H1 (cell line): ENCODE measurements around the gene FSTL4. TPM values are rescaled to one million over a fixed set of nuclear protein-coding genes. Genes with fewer than 3 reads are reported as not detected.

Experiments
- CTCF ChIA-PET: fragments of 300-600 bp; sonication (Branson Sonifier 250); formaldehyde crosslinking; loops from one replicate; lab custom pipeline; 2021; ENCODE audit not compliant: partially characterized antibody; lab: Charles Lee
- POLR2A ChIA-PET: fragments of 300-600 bp; sonication (Branson Sonifier 250); formaldehyde crosslinking; loops from one replicate; lab custom pipeline; 2021; ENCODE audit warnings: inconsistent platforms; ENCODE audit not compliant: partially characterized antibody; lab: Charles Lee
- DNase-seq, 2 experiments: peaks; one replicate each; pipeline versions ENCODE4 v3.0.0 to v3.0.0-alpha.2; 2010 to 2022; ENCODE audit warnings: low spot score in 2 of 2, low read depth in 1 of 2, mixed read lengths in 1 of 2
- FAIRE-seq: peaks from 2 replicates; lab custom pipeline; 2011; peaks lifted over from hg19 to GRCh38; lab: Jason Lieb, UNC
- H2AFZ ChIP-seq: 2 replicates; pipeline ENCODE4 v1.8.1; 2012; ENCODE audit warnings: low read length, inconsistent platforms
- H2AK5ac ChIP-seq: 2 replicates; pipeline ENCODE4 v1.6.1; 2013; ENCODE audit warnings: low read depth, low read length
- H2BK120ac ChIP-seq: replicated peaks from 2 replicates; pipeline ENCODE3; 2013; ENCODE audit warnings: low read depth, low read length, inconsistent platforms
- H2BK12ac ChIP-seq: 2 replicates; pipeline ENCODE4 v1.6.1; 2013; ENCODE audit warnings: low read depth, low read length
- H2BK15ac ChIP-seq: 2 replicates; pipeline ENCODE4 v1.6.1; 2013; ENCODE audit warnings: low read length
- H2BK20ac ChIP-seq: 2 replicates; pipeline ENCODE4 v1.6.1; 2013; ENCODE audit warnings: low read length
- H2BK5ac ChIP-seq: 2 replicates; pipeline ENCODE4 v1.6.1; 2013; ENCODE audit warnings: low read depth, low read length
- H3K14ac ChIP-seq: 2 replicates; pipeline ENCODE4 v1.6.1; 2013; ENCODE audit warnings: inconsistent platforms; ENCODE audit not compliant: insufficient read length
- H3K18ac ChIP-seq: 2 replicates; pipeline ENCODE4 v1.6.1; 2013; ENCODE audit warnings: low read length; ENCODE audit errors: extremely low read depth
- H3K23ac ChIP-seq: 2 replicates; pipeline ENCODE4 v1.6.1; 2013; ENCODE audit warnings: inconsistent platforms; ENCODE audit not compliant: insufficient read length
- H3K23me2 ChIP-seq: 2 replicates; pipeline ENCODE4 v1.6.1; 2013; ENCODE audit warnings: low read depth, low read length
- H3K27ac ChIP-seq: 2 replicates; pipeline ENCODE4 v1.6.1; 2011; ENCODE audit warnings: low read depth, low read length, inconsistent platforms
- H3K27me3 ChIP-seq, 4 experiments: replicated peaks in 1 of 4; 1 replicate in 1 of 4; 2 replicates in 3 of 4; pipeline versions ENCODE4 v1.6.1 to v1.8.1; 2011 to 2013; ENCODE audit warnings: low read length in 3 of 4, mild to moderate bottlenecking in 3 of 4, inconsistent platforms in 2 of 4, mixed read lengths in 2 of 4, moderate library complexity in 1 of 4; ENCODE audit not compliant: control insufficient read depth in 3 of 4, insufficient read depth in 3 of 4; ENCODE audit errors: extremely low read depth in 1 of 4
- H3K36me3 ChIP-seq, 4 experiments: 2 replicates each; pipeline versions ENCODE4 v1.6.1 to v1.8.1; 2011 to 2013; ENCODE audit warnings: mild to moderate bottlenecking in 4 of 4, low read length in 3 of 4, moderate library complexity in 2 of 4, control low read depth in 1 of 4, inconsistent platforms in 1 of 4; ENCODE audit not compliant: insufficient read depth in 4 of 4, control insufficient read depth in 2 of 4
- H3K4ac ChIP-seq: replicated peaks from 2 replicates; pipeline ENCODE3; 2013; ENCODE audit warnings: low read length, low read depth, mixed read lengths, inconsistent platforms; ENCODE audit not compliant: insufficient read length
- H3K4me1 ChIP-seq, 4 experiments: replicated peaks in 1 of 4; 1 replicate in 1 of 4; 2 replicates in 3 of 4; pipeline versions ENCODE4 v1.6.1 to v1.8.1; 2011 to 2013; ENCODE audit warnings: low read length in 3 of 4, inconsistent platforms in 2 of 4, mixed read lengths in 1 of 4; ENCODE audit not compliant: insufficient read depth in 4 of 4, control insufficient read depth in 3 of 4
- H3K4me2 ChIP-seq, 2 experiments: 2 replicates each; pipeline versions ENCODE4 v1.6.1 to v1.8.1; 2011 to 2013; ENCODE audit warnings: low read depth in 2 of 2, low read length in 2 of 2, control low read depth in 1 of 2, inconsistent platforms in 1 of 2, mild to moderate bottlenecking in 1 of 2; ENCODE audit not compliant: insufficient read depth in 1 of 2
- H3K4me3 ChIP-seq, 4 experiments: fragments of 200-600, 300-600 bp in 1 of 4; sonication (generic), shearing (Covaris generic), sonication (Bioruptor Twin) in 1 of 4; 2 replicates each; pipeline versions ENCODE4 v1.5.1 to v1.8.1; 2011 to 2016; ENCODE audit warnings: low read length in 4 of 4, low read depth in 3 of 4, control low read depth in 2 of 4, inconsistent platforms in 2 of 4, mild to moderate bottlenecking in 2 of 4, mixed read lengths in 1 of 4, moderate library complexity in 1 of 4; ENCODE audit not compliant: insufficient read depth in 2 of 4; ENCODE audit errors: extremely low read depth in 1 of 4
- H3K56ac ChIP-seq: replicated peaks from 2 replicates; pipeline ENCODE3; 2013; ENCODE audit warnings: low read depth, mild to moderate bottlenecking, mixed read lengths, low read length, inconsistent platforms; ENCODE audit not compliant: insufficient read length
- H3K79me1 ChIP-seq: 2 replicates; pipeline ENCODE4 v1.6.1; 2013; ENCODE audit warnings: low read depth, low read length, control low read depth
- H3K79me2 ChIP-seq, 2 experiments: 2 replicates each; pipeline versions ENCODE4 v1.6.1 to v1.8.1; 2012 to 2013; ENCODE audit warnings: low read length in 2 of 2, mild to moderate bottlenecking in 2 of 2, inconsistent platforms in 1 of 2; ENCODE audit not compliant: insufficient read depth in 2 of 2, control insufficient read depth in 1 of 2
- H3K9ac ChIP-seq, 4 experiments: replicated peaks in 1 of 4; 1 replicate in 1 of 4; 2 replicates in 3 of 4; pipeline versions ENCODE4 v1.6.1 to v1.8.1; 2011 to 2013; ENCODE audit warnings: low read depth in 3 of 4, low read length in 3 of 4, control low read depth in 2 of 4, mild to moderate bottlenecking in 2 of 4, moderate library complexity in 2 of 4, inconsistent platforms in 1 of 4; ENCODE audit errors: extremely low read depth in 1 of 4
- H3K9me3 ChIP-seq, 2 experiments: 2 replicates each; pipeline versions ENCODE4 v1.6.1 to v1.8.1; 2012 to 2013; ENCODE audit warnings: mild to moderate bottlenecking in 2 of 2, moderate library complexity in 2 of 2, control low read depth in 1 of 2, inconsistent platforms in 1 of 2, low read depth in 1 of 2, low read length in 1 of 2, mixed read lengths in 1 of 2; ENCODE audit not compliant: insufficient read depth in 2 of 2
- H4K20me1 ChIP-seq, 2 experiments: replicated peaks in 1 of 2; 2 replicates each; pipeline versions ENCODE3 to v1.8.1; 2011 to 2013; ENCODE audit warnings: inconsistent platforms in 2 of 2, low read length in 2 of 2, mild to moderate bottlenecking in 1 of 2; ENCODE audit not compliant: insufficient read depth in 2 of 2, control insufficient read depth in 1 of 2
- H4K5ac ChIP-seq: 2 replicates; pipeline ENCODE4 v1.6.1; 2013; ENCODE audit warnings: low read length, low read depth, mixed read lengths, inconsistent platforms; ENCODE audit not compliant: insufficient read length
- H4K8ac ChIP-seq: 2 replicates; pipeline ENCODE4 v1.8.0; 2013; ENCODE audit warnings: mild to moderate bottlenecking, moderate library complexity, low read length, inconsistent platforms; ENCODE audit not compliant: insufficient read depth; ENCODE audit errors: extremely low read depth
- H4K91ac ChIP-seq: replicated peaks from 2 replicates; pipeline ENCODE3; 2013; ENCODE audit warnings: low read length, mixed read lengths, inconsistent platforms; ENCODE audit not compliant: insufficient read length
- CHD1 ChIP-seq: IDR thresholded peaks from 2 replicates; pipeline ENCODE4 v1.6.1; 2012; ENCODE audit warnings: low read depth, low read length, improper control_type of control experiment
- CHD2 ChIP-seq: IDR thresholded peaks from 2 replicates; pipeline ENCODE4 v1.6.1; 2012; ENCODE audit warnings: low read length, improper control_type of control experiment
- KDM1A ChIP-seq: fragments of 200-600, 300-600 bp; sonication (generic); IDR thresholded peaks from 2 replicates; pipeline ENCODE4 v1.7.1; 2016; ENCODE audit warnings: mild to moderate bottlenecking, low read length, borderline replicate concordance
- PHF8 ChIP-seq: fragments of 200-600 bp; sonication (generic); conservative IDR thresholded peaks from 2 replicates; pipeline ENCODE4 v1.7.1; 2012; ENCODE audit warnings: low read depth, mild to moderate bottlenecking, inconsistent platforms, low read length, moderate library complexity
- POU5F1 ChIP-seq: IDR thresholded peaks from 2 replicates; pipeline ENCODE4 v1.6.1; 2011; ENCODE audit warnings: low read depth, mild to moderate bottlenecking, low read length, moderate library complexity
- SIN3A ChIP-seq, 2 experiments: IDR thresholded peaks in 1 of 2; conservative IDR thresholded peaks in 1 of 2; 2 replicates each; pipeline ENCODE4 v1.6.1; 2011 to 2012; ENCODE audit warnings: low read length in 2 of 2, improper control_type of control experiment in 1 of 2, low read depth in 1 of 2, mild to moderate bottlenecking in 1 of 2
- SIX5 ChIP-seq: IDR thresholded peaks from 2 replicates; pipeline ENCODE4 v1.6.1; 2011; ENCODE audit warnings: mild to moderate bottlenecking, low read depth, low read length
- SP2 ChIP-seq: IDR thresholded peaks from 2 replicates; pipeline ENCODE4 v1.6.1; 2012; ENCODE audit warnings: mild to moderate bottlenecking, low read length, inconsistent platforms
- TAF7 ChIP-seq: optimal IDR thresholded peaks from 2 replicates; pipeline ENCODE3; 2011; ENCODE audit warnings: low read depth, mild to moderate bottlenecking, inconsistent platforms, low read length, moderate library complexity, borderline replicate concordance
- YY1 ChIP-seq: IDR thresholded peaks from 2 replicates; pipeline ENCODE4 v1.6.1; 2011; ENCODE audit warnings: low read depth, mild to moderate bottlenecking, low read length
- WGBS, 2 experiments: shearing (Covaris generic) in 1 of 2; methylation state at CpG; one replicate each; pipeline versions ENCODE4 v1.1.6 to v1.1.7; 2013 to 2015; ENCODE audit warnings: low lambda C conversion rate in 2 of 2, mixed read lengths in 2 of 2, inconsistent platforms in 1 of 2, low coverage in 1 of 2, missing lambda C conversion rate in 1 of 2; ENCODE audit not compliant: insufficient replicate concordance in 2 of 2, insufficient coverage in 1 of 2, insufficient read length in 1 of 2; ENCODE audit errors: extremely low coverage in 1 of 2, missing lambda C conversion rate in 1 of 2; 5-methylcytosine and 5-hydroxymethylcytosine counted together
- polyA plus RNA-seq, 7 experiments: library from polyadenylated mRNA; depleted of rRNA in 3 of 7; stranded (reverse) in 5 of 7; unstranded in 2 of 7; fragments of >200 nt in 5 of 7; fragments of 200-250 nt in 2 of 7; gene quantifications; 1 replicate in 5 of 7; 2 replicates in 1 of 7; 4 replicates in 1 of 7; pipeline versions ENCODE4 v1.2.1 to v1.2.3, GENCODE V29; 2011 to 2013; ENCODE audit warnings: missing spikeins in 2 of 7, mixed read lengths in 2 of 7
- total RNA-seq: library from RNA; stranded (reverse); fragmentation: NEBNext Ultra II Directional; extraction: Animal tissue kit (Norgen Biotek cat#: 25700); gene quantifications from 2 replicates; pipeline ENCODE4 v1.2.1, GENCODE V29; 2021
- TF ChIP-seq, protein P1 (sequence below): IDR thresholded peaks from 2 replicates; pipeline ENCODE4 v1.6.1; 2011; ENCODE audit warnings: low read depth, mild to moderate bottlenecking, low read length; ENCODE audit not compliant: insufficient read depth

Gene FSTL4
- total and polyA plus RNA-seq, 2 of the 8 experiments (the other 6 are each of a cell fraction or from before 2014, with no cell fraction given), result 3.1 to 4.1 TPM

DNA sequence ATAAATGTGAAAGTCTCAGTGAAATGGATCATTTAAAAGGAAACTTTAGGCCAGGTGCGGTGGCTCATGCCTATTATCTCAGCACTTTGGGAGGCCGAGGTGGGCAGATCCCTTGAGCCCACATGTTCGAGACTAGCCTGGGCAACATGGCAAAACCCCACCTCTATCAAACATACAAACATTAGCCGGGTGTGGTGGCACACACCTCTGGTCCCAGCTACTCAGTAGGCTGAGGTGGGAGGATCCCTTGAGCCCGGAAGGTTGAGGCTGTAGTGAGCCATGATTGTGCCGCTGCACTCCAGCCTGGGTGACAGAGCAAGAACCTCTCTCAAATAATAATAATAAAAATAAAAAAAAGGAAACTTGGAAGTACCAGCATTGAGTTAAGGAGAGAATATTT is 384.4 kb downstream of the FSTL4 start:
- no peak overlapping the region for H2BK5ac ChIP-seq
- no peak overlapping the region for H3K14ac ChIP-seq
- 89% methylated on average over 6 of the region's 6 CpGs; no CpG with 5 or more reads in 1 of the 2 experiments for WGBS, 2 experiments
- ChIA-PET CTCF (interaction anchor here (0.9 to 9.9 kb wide), 5 partner anchors 8 to 115 kb away, joined by 3 to 80 read pairs (median 20); no protein-coding TSS in a partner anchor), POLR2A (no interaction called here)
- H3K9me3 ChIP-seq, result no peaks in the 10 kb centered on the region
- H2AK5ac ChIP-seq, result no peak overlapping the region
- no peaks in the 10 kb centered on the region for H3K27me3 ChIP-seq
- H3K23me2 ChIP-seq, result no peaks in the 10 kb centered on the region
- no peak overlapping the region for H2BK120ac ChIP-seq
- H2BK12ac ChIP-seq, result no peak overlapping the region
- H3K4me3 ChIP-seq, result no peak overlapping the region
- peaks cover 0 to 4% (median 2%) of the 10 kb centered on the region in 4 experiments; a peak in 3 of 7 replicates for H3K4me1 ChIP-seq
- no peak overlapping the region for H3K56ac ChIP-seq
- no peaks in the 10 kb centered on the region for H3K79me1 ChIP-seq
- FAIRE-seq (no peak), DNase-seq (no peak)
- no peak overlapping the region for H2AFZ ChIP-seq
- H4K91ac ChIP-seq, result no peak overlapping the region
- no peak overlapping the region for H3K4me2 ChIP-seq
- no peak overlapping the region for H3K4ac ChIP-seq
- no peak overlapping the region for H2BK20ac ChIP-seq
- H4K5ac ChIP-seq, result no peak overlapping the region
- no peak overlapping the region for H3K9ac ChIP-seq
- H3K36me3 ChIP-seq, result no peaks in the 10 kb centered on the region
- no peak overlapping the region for H2BK15ac ChIP-seq
- H3K27ac ChIP-seq, result no peak overlapping the region
- TF ChIP-seq CHD1 (no peak), YY1 (no peak), PHF8 (no peak), POU5F1 (no peak), KDM1A (no peak), SIX5 (no peak), SIN3A (conservative IDR thresholded peaks at IDR 0.05 in 1 of 2, IDR thresholded peaks at IDR 0.05 in 1 of 2; ENCODE audit: low read depth in 1 of 2, low read length in 2 of 2) (no peak), CHD2 (no peak), SP2 (no peak), TAF7 (no peak)
- TF ChIP-seq, protein P1, sequence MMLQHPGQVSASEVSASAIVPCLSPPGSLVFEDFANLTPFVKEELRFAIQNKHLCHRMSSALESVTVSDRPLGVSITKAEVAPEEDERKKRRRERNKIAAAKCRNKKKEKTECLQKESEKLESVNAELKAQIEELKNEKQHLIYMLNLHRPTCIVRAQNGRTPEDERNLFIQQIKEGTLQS, result no peak
- no peak overlapping the region for H3K18ac ChIP-seq
- no peaks in the 10 kb centered on the region for H4K20me1 ChIP-seq
- H3K79me2 ChIP-seq, result no peaks in the 10 kb centered on the region
- H3K23ac ChIP-seq, result no peak overlapping the region
- no peak overlapping the region for H4K8ac ChIP-seq
